HUDEP-2 (cell line): ENCODE results near the gene CCDC12.
A peak's percentile ranks its signal among the peaks of the same experiment; 100 is the strongest.

Experiments used
- DNase-seq, 76 experiments: peaks; one replicate each; lab custom pipeline; 2025; ENCODE audit not compliant: unreplicated experiment in 76 of 76; lab: John Stamatoyannopoulos, UW

Gene CCDC12

GRCh38 chr3:46898321-46899150 lies 78.0 kb downstream of the CCDC12 start:
- DNase-seq = no peak

- DNase-seq = no peak
Observed at GRCh38 chr3:46897829-46898320, 78.7 kb downstream of the CCDC12 start.

DNA sequence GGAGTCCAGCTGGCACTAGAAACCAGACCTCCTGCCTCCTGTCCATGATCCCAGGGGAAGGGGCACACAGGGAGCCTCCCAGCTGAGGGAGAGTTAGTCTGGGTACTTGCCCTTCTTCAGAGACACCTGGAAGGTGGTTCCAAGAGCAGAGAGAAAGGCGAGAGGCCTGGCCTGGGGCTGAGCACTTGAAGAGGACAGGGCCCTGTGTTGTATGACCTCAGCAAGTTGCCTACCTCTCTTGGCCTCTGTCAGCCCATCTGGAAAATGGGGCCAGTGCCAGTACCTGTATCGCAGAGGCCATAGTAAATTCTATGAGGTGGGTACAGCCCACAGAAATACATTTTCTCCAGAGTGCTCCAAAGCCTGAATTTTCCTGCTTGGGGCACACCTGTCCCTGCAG lies 79.5 kb downstream of the CCDC12 start:
- DNase-seq = no peak

- no peak for DNase-seq
Observed at GRCh38 chr3:46896386-46896785, 80.2 kb downstream of the CCDC12 start.

DNA sequence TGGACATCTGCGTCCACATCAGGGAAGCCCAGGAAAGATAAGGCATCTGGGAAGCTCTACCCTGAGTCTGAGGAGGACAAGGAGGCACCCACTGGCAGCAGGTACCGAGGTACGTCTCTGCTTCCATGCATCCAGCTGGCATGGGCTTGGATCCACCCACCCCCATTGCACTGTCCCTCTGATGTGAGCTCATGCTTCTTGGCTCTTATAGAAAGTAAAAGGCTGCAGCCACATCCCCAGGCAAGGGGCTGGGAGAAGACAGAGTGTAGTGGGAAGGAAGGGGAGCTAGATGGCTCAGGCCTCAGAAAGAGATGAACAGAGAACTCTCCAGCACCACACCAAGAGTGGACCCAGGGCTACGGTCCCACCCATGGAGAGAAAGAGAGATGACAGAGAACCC lies 80.8 kb downstream of the CCDC12 start:
- DNase-seq = no peak

- peak in 56 of 76 experiments; percentile 2 to 71 (median 40) for DNase-seq
Observed at GRCh38 chr3:46895204-46895660, 81.3 kb downstream of the CCDC12 start.

GRCh38 chr3:46894256-46894655 lies 82.3 kb downstream of the CCDC12 start:
- no peak for DNase-seq

DNA sequence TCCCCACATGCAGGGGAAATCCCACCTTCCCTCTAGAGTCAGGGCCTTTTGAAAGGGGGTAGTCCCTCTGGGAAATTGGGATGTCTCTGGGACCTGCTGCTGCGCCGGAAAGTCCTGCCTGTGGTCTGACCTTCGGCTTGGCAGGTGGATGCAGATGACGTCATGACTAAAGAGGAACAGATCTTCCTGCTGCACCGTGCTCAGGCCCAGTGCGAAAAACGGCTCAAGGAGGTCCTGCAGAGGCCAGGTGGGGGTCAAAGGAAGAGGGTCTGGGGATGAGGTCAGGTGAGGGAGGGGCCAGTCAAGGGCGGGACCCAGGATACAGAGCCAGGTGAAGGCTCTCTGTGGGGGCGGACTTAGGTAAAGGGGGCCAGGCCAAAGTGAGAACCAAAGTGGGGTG lies 82.8 kb downstream of the CCDC12 start:
- DNase-seq = no peak

GRCh38 chr3:46893146-46893748 lies 83.3 kb downstream of the CCDC12 start:
- DNase-seq = no peak

- peak in 54 of 76 experiments; percentile 7 to 62 (median 36) for DNase-seq
Observed at GRCh38 chr3:46892285-46893145, 84.0 kb downstream of the CCDC12 start.

DNA sequence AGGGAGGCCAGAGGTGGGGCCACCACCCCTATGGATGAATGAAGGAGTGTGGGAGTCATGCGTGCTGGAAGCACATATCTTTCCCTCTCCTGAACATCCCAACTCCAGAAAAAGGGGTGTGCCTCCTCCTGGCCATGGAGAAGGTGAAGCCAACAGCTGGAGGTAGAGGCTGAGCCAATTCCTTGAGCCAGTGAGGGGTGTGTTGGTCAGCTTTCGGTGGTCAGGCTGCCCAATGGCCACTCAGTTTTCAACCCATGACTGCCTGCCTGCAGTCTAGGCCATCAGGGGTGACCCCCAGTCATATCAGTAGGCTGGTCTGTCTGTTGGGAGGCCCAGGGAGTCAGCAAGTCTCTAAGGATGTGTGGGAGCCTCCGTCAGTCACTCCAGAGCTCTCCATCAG lies 85.4 kb downstream of the CCDC12 start:
- DNase-seq = no peak

GRCh38 chr3:46890132-46890531 lies 86.4 kb downstream of the CCDC12 start:
- no peak for DNase-seq

- DNase-seq = peak in 1 of 76 experiments; percentile 2
Observed at GRCh38 chr3:46889381-46890110, 87.0 kb downstream of the CCDC12 start.

- DNase-seq = no peak
Observed at GRCh38 chr3:46888705-46889104, 87.8 kb downstream of the CCDC12 start.

GRCh38 chr3:46887980-46888494 lies 88.5 kb downstream of the CCDC12 start:
- DNase-seq = no peak

DNA sequence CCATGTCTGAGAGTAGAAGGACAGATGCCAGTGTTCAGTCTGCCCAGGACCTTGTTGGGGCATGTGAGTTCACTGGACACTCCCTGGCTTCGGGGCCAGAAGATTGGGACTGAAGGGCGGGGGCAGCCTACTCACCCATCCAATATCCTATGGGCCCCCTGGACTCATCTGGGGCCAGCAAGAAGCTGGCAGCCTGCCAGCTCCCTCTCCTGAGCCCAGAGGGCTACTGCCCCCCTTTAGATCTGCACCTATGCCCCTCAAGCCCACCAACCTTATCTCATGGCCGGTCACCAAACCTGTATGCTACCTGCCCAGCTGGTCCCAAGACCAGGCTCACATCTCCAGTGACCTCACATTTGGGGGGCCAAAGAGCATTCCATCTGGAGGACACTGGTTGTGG lies 90.9 kb downstream of the CCDC12 start:
- DNase-seq = no peak

- no peak for DNase-seq
Observed at GRCh38 chr3:46884929-46885328, 91.6 kb downstream of the CCDC12 start.

DNA sequence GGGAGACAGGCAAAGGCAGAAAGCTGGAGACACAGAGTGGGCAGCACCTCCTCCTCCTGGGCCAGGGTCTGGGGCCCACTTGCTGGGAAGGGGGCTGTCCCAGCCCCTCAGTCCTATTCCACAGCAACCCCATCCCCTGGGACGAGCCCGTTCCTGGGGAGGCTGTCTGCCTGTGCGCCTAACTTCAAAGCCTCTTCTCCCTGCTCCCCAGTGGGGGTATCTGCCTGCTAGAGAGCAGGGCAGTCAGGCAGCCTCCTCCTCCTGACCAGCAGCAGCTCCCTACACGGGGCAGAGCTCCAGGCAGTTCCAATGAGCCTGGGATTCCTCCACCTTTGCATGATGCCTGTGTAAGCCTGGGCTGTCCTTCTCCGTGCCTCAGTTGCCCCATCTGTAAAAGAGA lies 92.1 kb downstream of the CCDC12 start:
- DNase-seq = no peak

DNA sequence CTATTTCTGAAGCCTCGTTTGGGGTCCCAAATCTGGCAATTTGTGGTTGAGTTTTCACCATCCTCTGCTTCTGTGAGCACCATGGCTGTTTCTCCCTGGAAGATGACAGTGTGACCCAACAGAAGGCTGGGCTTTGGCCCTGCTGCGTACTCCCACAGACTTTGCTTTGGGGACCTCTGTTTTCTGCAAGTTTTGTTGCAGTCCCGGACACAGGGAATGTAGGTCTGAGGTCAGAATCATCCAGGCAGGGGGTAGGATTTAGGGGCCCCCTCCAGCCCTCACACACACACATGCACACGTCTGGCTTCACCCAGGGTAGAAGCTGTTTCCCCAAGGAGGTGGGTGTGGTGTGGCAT lies 92.7 kb downstream of the CCDC12 start:
- no peak for DNase-seq
